Activated CD4-positive, alpha-beta T cell treated with anti-CD3 and anti-CD28 coated beads, Interleukin-2, Interleukin-4, amounts not matched to agents 100 ng/mL and 50 ng/mL, durations not matched to agents 16 hours and 8 hours (primary cell): ENCODE results near the gene OR51T1.
"Not testable (repeated sequence)": the region's sequence is repeated elsewhere in the genome, so short reads cannot be mapped to it uniquely, and the experiment has no call there.

Experiments
- DNase-seq: peaks from one replicate; pipeline ENCODE4 v3.0.0-alpha.2; 2020; ENCODE audit warnings: low spot score

The OR51T1 gene

GRCh38 chr11:4881860-4882500 lies at the start of gene OR51T1:
TSS of gene OR51T1 (plus strand) at chr11:4881900. CDS start at chr11:4881900, 0 bp downstream.
- DNase-seq, result no peak

GRCh38 chr11:4839851-4840549 lies 41.7 kb upstream of the OR51T1 start:
- DNase-seq, result no peak

- DNase-seq, result no peak
These were observed 32.7 kb upstream of the OR51T1 start, which contains the start of gene OR51S1 for GRCh38 chr11:4848908-4849532. TSS of gene OR51S1 (minus strand) at chr11:4849208. CDS start at chr11:4849208, 0 bp downstream.

- no peak for DNase-seq
These were observed 30.7 kb upstream of the OR51T1 start for GRCh38 chr11:4851033-4851432.

- DNase-seq, result not testable (repeated sequence)
These were observed 27.4 kb upstream of the OR51T1 start for GRCh38 chr11:4854286-4854685.

GRCh38 chr11:4862447-4863236 lies 19.1 kb upstream of the OR51T1 start:
- DNase-seq, result no peak

- DNase-seq, result no peak
These were observed 17.8 kb upstream of the OR51T1 start for GRCh38 chr11:4863876-4864275.

- DNase-seq, result no peak
These were observed 15.8 kb upstream of the OR51T1 start for GRCh38 chr11:4865855-4866254.

- no peak for DNase-seq
These were observed 512 bp upstream of the OR51T1 start for GRCh38 chr11:4881188-4881587.

GRCh38 chr11:4882543-4882942 lies 843 bp downstream of the OR51T1 start:
- DNase-seq, result no peak

- no peak for DNase-seq
These were observed 2.7 kb downstream of the OR51T1 start for GRCh38 chr11:4884361-4884760.

GRCh38 chr11:4886186-4886585 lies 4.5 kb downstream of the OR51T1 start:
- no peak for DNase-seq

GRCh38 chr11:4887591-4887990 lies 5.9 kb downstream of the OR51T1 start:
- DNase-seq, result no peak

- no peak for DNase-seq
These were observed 8.6 kb downstream of the OR51T1 start for GRCh38 chr11:4890279-4890678.

- no peak for DNase-seq
These were observed 10.4 kb downstream of the OR51T1 start for GRCh38 chr11:4891996-4892640.

GRCh38 chr11:4903484-4903883 lies 21.8 kb downstream of the OR51T1 start, which contains the start of gene OR51A7:
TSS of gene OR51A7 (plus strand) at chr11:4903783. CDS start at chr11:4907370, 3,587 bp downstream.
- DNase-seq, result no peak

GRCh38 chr11:4916581-4916980 lies 34.9 kb downstream of the OR51T1 start:
- no peak for DNase-seq

- DNase-seq, result no peak
These were observed 37.5 kb downstream of the OR51T1 start, which contains the start of gene OR51G2 for GRCh38 chr11:4919250-4919649. TSS of gene OR51G2 (minus strand) at chr11:4919350. CDS start at chr11:4915663, 3,687 bp downstream.

- DNase-seq, result no peak
These were observed 40.1 kb downstream of the OR51T1 start for GRCh38 chr11:4921796-4922195.

- DNase-seq, result no peak
These were observed 40.6 kb downstream of the OR51T1 start for GRCh38 chr11:4922304-4922703.

GRCh38 chr11:4924239-4924638 lies 42.5 kb downstream of the OR51T1 start, which contains the start of gene OR51G1:
TSS of gene OR51G1 (minus strand) at chr11:4924339. CDS start at chr11:4924339, 0 bp downstream.
- no peak for DNase-seq
